Ectodermal cell (in vitro differentiated cells): ENCODE measurements around the gene CPN1.

Experiments used
- H3K27ac ChIP-seq: 2 replicates; pipeline ENCODE4 v1.7.0; 2013; ENCODE audit warnings: mild to moderate bottlenecking, low read depth, low read length; ENCODE audit not compliant: insufficient read depth, poor library complexity, severe bottlenecking
- H3K27me3 ChIP-seq: 2 replicates; pipeline ENCODE4 v1.7.0; 2013; ENCODE audit warnings: mild to moderate bottlenecking, low read length; ENCODE audit not compliant: insufficient read depth, control insufficient read depth, poor library complexity, severe bottlenecking
- H3K36me3 ChIP-seq: one replicate; pipeline ENCODE4 v1.7.0; 2013; ENCODE audit warnings: low read length; ENCODE audit not compliant: control insufficient read depth, insufficient read depth
- H3K4me1 ChIP-seq: one replicate; pipeline ENCODE4 v1.7.0; 2013; ENCODE audit warnings: low read length; ENCODE audit not compliant: control insufficient read depth, insufficient read depth
- H3K4me3 ChIP-seq: 2 replicates; pipeline ENCODE4 v1.7.0; 2013; ENCODE audit warnings: low read depth, low read length, control low read depth; ENCODE audit not compliant: insufficient read depth
- H3K9me3 ChIP-seq: 2 replicates; pipeline ENCODE4 v1.7.0; 2013; ENCODE audit warnings: mild to moderate bottlenecking, low read length, moderate library complexity; ENCODE audit not compliant: control insufficient read depth
- WGBS, 2 experiments: methylation state at CpG; one replicate each; pipeline ENCODE4 v1.1.7; 2013; ENCODE audit warnings: missing lambda C conversion rate in 2 of 2; 5-methylcytosine and 5-hydroxymethylcytosine counted together

CPN1 gene

DNA sequence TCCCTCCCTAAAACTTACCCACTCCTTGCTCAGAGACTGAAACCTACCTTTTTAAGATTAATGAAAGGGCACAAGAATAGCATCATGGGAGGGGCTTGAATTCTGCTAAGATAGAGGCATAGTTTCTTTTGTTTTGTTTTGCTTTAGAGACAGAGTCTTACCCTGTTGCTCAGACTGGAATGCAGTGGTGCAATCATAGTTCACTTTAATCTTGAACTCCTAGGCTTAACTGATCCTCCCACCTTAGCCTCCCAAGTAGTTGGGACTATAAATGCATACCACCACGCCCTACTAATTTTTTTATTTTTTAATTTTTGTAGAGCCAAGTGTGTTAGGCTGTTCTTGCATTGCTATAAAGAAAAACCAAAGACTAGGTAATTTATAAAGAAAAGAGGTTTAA, 54.3 kb downstream of the CPN1 start:
- no peaks in the 10 kb centered on the region for H3K36me3 ChIP-seq
- no peak overlapping the region for H3K4me3 ChIP-seq
- no peaks in the 10 kb centered on the region for H3K27me3 ChIP-seq
- no peaks in the 10 kb centered on the region for H3K4me1 ChIP-seq
- WGBS, 2 experiments: 67% methylated on average over 1 of the region's 1 CpG; no CpG with 5 or more reads in 1 of the 2 experiments
- H3K27ac ChIP-seq: no peak overlapping the region
- H3K9me3 ChIP-seq: peaks cover 2% of the 10 kb centered on the region

DNA sequence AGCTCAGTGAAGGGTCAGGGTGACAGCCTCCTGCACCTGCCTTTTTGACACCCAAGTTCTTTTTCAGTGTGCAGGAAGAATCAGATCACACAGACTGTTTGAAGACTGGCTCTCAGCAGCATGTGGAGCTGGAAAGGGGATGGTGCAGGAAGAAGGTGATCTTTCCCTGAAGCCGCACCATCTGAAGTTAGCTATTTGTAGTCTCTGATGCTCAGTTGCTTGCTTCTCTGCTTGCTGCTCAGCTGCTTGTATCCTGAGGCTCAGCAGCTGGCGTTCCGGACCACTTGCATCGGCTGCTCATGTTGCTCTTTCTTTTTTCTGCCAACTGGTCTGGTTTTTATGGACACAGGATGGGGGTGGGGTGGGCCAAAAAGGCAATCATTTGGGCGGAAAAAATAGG, 56.1 kb downstream of the CPN1 start:
- H3K36me3 ChIP-seq: no peaks in the 10 kb centered on the region
- no peaks in the 10 kb centered on the region for H3K27me3 ChIP-seq
- H3K4me1 ChIP-seq: no peaks in the 10 kb centered on the region
- peaks cover 2% of the 10 kb centered on the region for H3K9me3 ChIP-seq
- H3K4me3 ChIP-seq: no peak overlapping the region
- WGBS, 2 experiments: 89% methylated on average over 5 of the region's 5 CpGs
- H3K27ac ChIP-seq: no peak overlapping the region

DNA sequence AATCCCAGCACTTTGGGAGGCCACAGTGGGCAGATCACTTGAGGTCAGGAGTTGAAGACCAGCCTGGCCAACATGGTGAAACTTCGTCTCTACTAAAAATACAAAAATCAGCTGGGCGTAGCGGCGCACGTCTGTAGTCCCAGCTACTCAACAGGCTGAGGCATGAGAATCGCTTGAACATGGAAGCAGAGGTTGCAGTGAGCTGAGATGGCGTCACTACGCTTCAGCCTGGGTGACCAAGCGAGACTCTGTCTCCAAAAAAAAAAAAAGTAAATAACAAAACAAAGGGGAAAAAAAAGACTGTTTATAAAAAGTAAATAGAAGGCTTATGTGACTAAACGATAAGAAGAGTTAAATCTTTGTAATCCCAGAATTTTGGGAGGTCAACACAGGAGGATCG, 56.9 kb downstream of the CPN1 start:
- Histone ChIP-seq H3K36me3 (no peaks in the 10 kb centered on the region), H3K4me3 (no peak overlapping the region), H3K4me1 (no peaks in the 10 kb centered on the region), H3K27ac (no peak overlapping the region), H3K9me3 (peaks cover 2% of the 10 kb centered on the region), H3K27me3 (no peaks in the 10 kb centered on the region)
- 89% methylated on average over 11 of the region's 11 CpGs for WGBS, 2 experiments

DNA sequence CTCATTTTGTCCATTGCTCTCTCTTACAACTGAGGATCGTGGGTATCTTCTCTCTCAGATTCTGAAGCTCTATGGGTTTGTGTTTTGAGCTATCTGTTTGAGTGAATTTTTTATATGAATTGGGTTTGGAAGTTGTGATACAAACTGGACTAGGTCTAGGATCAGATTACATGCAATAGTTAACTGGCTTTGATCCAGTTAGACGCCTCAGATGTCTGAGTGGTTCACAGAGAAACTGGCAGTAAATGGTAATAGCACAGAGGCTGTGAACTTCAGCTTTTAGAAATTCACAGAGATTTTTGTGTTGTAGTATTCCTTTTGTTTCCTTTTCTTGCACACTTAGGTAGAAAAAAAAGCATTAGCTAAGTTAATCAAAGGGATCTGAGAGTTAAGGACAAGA, 59.3 kb downstream of the CPN1 start:
- H3K4me3 ChIP-seq: no peak overlapping the region
- H3K27me3 ChIP-seq: no peaks in the 10 kb centered on the region
- H3K27ac ChIP-seq: no peak overlapping the region
- 92 to 94% methylated on average over 2 of the region's 2 CpGs for WGBS, 2 experiments
- no peaks in the 10 kb centered on the region for H3K36me3 ChIP-seq
- H3K4me1 ChIP-seq: no peaks in the 10 kb centered on the region
- H3K9me3 ChIP-seq: no peaks in the 10 kb centered on the region

DNA sequence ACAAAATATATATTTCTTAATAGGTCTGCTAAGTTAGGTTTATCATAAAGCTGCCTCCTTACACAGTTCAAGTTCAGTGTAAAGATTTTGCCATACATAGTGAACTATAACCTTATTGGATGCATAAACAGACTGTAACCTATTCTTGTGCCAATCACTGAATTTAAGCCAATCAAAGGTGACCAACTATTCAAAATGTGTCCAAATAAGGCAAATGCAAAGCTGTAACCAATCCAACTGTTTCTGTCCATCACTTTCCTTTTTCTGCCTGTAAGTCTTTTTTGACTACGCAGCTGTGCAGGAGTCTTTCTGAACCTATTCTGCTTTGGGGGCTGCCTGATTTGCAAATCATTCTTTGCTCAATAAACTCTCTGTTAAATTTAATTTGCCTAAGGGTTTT, 60.3 kb downstream of the CPN1 start:
- no peak overlapping the region for H3K27ac ChIP-seq
- no peaks in the 10 kb centered on the region for H3K36me3 ChIP-seq
- H3K9me3 ChIP-seq: no peaks in the 10 kb centered on the region
- H3K4me1 ChIP-seq: no peaks in the 10 kb centered on the region
- 95 to 97% methylated on average over 1 of the region's 1 CpG for WGBS, 2 experiments
- no peaks in the 10 kb centered on the region for H3K27me3 ChIP-seq
- no peak overlapping the region for H3K4me3 ChIP-seq

DNA sequence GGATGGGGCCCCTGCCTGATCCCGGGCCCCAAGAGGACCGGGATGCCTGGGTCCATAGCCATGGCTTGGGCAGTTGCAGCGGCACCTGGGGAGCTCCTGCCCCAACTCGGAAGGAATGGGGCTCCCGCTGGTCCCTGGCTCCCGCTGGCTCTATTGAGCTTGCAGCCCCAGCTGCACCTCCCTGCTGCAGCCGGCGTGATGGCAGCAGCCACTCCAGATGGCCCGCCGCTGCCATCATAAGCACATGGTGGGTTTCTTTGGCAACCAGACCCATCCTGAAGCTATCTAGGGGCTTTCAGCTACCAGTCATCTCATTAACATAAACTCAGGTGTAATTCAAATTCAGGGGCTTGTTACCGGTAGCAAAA, 60.8 kb downstream of the CPN1 start:
- no peaks in the 10 kb centered on the region for H3K9me3 ChIP-seq
- H3K27me3 ChIP-seq: no peaks in the 10 kb centered on the region
- H3K4me1 ChIP-seq: no peaks in the 10 kb centered on the region
- H3K36me3 ChIP-seq: no peaks in the 10 kb centered on the region
- H3K4me3 ChIP-seq: no peak overlapping the region
- 87% methylated on average over 11 of the region's 11 CpGs for WGBS, 2 experiments
- no peak overlapping the region for H3K27ac ChIP-seq

DNA sequence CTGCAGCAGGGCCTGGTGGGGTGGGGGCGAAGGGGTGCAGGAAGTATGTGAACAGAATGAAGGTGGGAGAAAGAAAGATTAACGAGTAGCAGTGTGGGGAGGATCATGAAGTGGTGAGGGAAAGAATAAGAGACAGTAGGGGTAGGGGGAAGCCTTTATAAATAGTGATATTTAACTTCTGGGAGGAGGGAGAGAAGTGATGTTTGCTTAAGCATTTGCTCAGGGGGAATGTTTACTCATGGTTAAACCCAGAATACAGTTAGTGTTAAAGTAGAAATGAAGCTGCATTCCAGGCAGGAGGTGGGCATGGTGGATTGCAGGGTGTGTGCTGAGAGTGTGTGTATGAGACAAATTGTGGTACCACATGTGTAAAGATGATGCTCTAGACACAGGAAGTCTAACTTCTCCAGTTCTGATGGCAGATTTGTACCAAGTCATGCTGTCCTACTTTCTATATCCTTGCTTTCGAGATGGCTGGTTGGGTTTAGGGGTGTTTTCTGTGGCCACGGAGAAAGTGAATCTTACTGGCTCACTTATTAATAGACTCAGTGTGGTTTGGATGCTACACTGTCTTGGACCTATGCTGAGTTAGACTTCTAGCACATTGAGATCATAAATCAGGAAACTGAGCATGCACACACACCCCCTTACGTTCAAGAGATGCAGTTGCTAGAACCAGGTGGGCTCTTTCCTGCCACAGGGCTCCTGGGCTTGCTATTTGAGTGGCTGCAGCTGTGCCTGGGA, 61.4 kb downstream of the CPN1 start:
- 76 to 82% methylated on average over 5 of the region's 5 CpGs for WGBS, 2 experiments

DNA sequence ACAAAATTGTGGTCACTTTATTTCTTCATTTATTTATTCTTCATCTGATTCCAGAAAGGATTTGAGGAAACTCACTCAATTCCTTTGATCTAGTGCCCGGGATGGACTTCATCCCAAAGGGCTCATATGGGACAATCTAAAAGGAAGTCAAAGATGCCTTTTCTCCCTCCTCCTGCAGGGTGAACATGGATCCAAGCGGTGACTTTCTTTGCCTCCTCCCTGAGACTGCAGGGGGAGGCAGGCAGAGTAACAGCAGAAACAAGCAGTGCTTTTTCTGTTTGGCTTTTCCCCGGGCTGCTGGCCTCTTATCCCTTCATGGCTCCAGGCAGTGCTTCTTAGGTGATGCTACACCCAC, 61.9 kb downstream of the CPN1 start:
- WGBS, 2 experiments: 27 to 32% methylated on average over 3 of the region's 3 CpGs
- no peak overlapping the region for H3K27ac ChIP-seq
- H3K9me3 ChIP-seq: no peaks in the 10 kb centered on the region
- no peaks in the 10 kb centered on the region for H3K4me1 ChIP-seq
- H3K36me3 ChIP-seq: no peaks in the 10 kb centered on the region
- H3K27me3 ChIP-seq: no peaks in the 10 kb centered on the region
- H3K4me3 ChIP-seq: no peak overlapping the region

More for the DNA sequence above, 61.4 kb downstream of the CPN1 start:
- Histone ChIP-seq H3K9me3 (no peaks in the 10 kb centered on the region), H3K27ac (no peak overlapping the region), H3K27me3 (no peaks in the 10 kb centered on the region), H3K4me3 (no peak overlapping the region), H3K36me3 (no peaks in the 10 kb centered on the region), H3K4me1 (no peaks in the 10 kb centered on the region)

DNA sequence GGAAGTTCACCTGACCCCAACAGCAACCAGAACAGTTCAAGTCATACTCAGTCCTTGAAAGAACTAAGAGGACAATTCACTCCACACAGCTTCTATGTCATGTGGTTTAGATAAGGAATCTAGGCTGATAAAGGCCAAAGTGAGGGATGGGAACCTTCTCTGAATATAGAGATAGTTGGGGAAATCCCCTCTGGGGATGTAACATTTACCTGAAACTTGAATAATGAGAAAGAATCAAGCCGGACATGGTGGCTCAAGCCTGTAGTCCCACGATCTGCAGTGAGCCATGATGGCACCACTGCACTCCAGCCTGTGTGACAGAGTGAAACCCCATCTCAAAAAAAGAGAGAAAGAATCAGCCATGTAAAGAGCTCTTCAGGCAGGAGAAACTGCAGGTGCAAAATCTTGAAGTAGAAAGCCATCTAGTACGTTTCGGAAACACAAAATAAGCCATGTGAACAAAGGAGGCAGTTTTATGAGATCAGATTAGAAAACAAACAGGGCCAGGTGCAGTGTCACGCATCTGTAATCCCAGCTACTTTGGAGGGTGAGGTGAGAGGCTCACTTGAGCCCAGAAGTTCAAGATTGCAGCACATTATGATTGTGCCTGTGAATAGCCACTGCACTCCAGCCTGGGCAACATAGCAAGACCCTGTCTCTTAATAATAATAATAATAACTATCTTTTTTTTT, 67.5 kb downstream of the CPN1 start:
- WGBS, 2 experiments: 91 to 95% methylated on average over 5 of the region's 5 CpGs
- Histone ChIP-seq H3K27ac (no peak overlapping the region), H3K4me1 (no peaks in the 10 kb centered on the region), H3K36me3 (no peaks in the 10 kb centered on the region), H3K27me3 (peaks cover 12% of the 10 kb centered on the region), H3K4me3 (no peak overlapping the region), H3K9me3 (no peaks in the 10 kb centered on the region)

DNA sequence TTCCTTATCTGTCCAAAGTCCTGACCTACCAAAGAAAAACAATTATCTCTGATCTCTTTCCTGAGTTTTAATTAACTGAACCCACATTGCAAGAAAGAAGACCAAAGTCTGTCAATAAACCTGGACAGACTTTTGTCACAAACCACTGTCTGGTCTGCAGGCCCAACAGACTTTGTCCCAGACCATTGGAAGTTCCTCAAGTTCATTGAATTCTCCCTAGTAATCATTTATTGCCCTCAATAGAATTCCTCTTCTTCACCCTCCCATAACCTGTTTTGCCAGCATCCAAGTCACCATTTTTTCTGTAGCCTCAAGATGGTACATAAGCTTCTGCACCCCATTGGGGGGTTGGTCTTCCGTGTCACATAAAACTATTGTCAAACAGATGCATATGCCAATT, 68.0 kb downstream of the CPN1 start:
- WGBS, 2 experiments: 89 to 100% methylated on average over 1 of the region's 1 CpG
- Histone ChIP-seq H3K4me3 (no peak overlapping the region), H3K27me3 (peaks cover 17% of the 10 kb centered on the region), H3K27ac (no peak overlapping the region), H3K9me3 (no peaks in the 10 kb centered on the region), H3K36me3 (no peaks in the 10 kb centered on the region), H3K4me1 (no peaks in the 10 kb centered on the region)
